Smooth muscle cell (in vitro differentiated cells): ENCODE measurements around the gene GATA3. TPM values are rescaled to one million over a fixed set of nuclear protein-coding genes. Genes with fewer than 3 reads are reported as not detected.

Source experiments
- DNase-seq: peaks from one replicate; lab custom pipeline; 2025; ENCODE audit not compliant: unreplicated experiment; lab: John Stamatoyannopoulos, UW
- H2AFZ ChIP-seq: fragments of 200-600 bp; sonication (generic); 2 replicates; pipeline ENCODE4 v1.6.0; 2016; ENCODE audit warnings: antibody characterized with exemption, low read depth, mild to moderate bottlenecking
- H3F3A ChIP-seq: fragments of 200-600 bp; sonication (generic); 2 replicates; pipeline ENCODE4 v1.6.0; 2017; ENCODE audit warnings: antibody characterized with exemption, low read depth
- H3K27ac ChIP-seq: fragments of 200-600 bp; sonication (generic); 2 replicates; pipeline ENCODE4 v1.5.1; 2016; ENCODE audit warnings: low read depth, mild to moderate bottlenecking
- H3K27me3 ChIP-seq: fragments of 200-600 bp; sonication (generic); 2 replicates; pipeline ENCODE4 v1.6.1; 2016; ENCODE audit warnings: low read depth, mild to moderate bottlenecking
- H3K36me3 ChIP-seq: fragments of 200-600 bp; sonication (generic); 2 replicates; pipeline ENCODE4 v1.5.1; 2016; ENCODE audit warnings: low read depth
- H3K4me1 ChIP-seq: fragments of 200-600 bp; sonication (generic); 2 replicates; pipeline ENCODE4 v1.5.1; 2016; ENCODE audit warnings: low read depth
- H3K4me2 ChIP-seq: fragments of 200-600 bp; sonication (generic); 2 replicates; pipeline ENCODE4 v1.6.0; 2016; ENCODE audit warnings: mild to moderate bottlenecking
- H3K4me3 ChIP-seq: fragments of 200-600 bp; sonication (generic); 2 replicates; pipeline ENCODE4 v1.5.1; 2016; ENCODE audit warnings: mild to moderate bottlenecking
- H3K79me2 ChIP-seq: fragments of 200-600 bp; sonication (generic); 2 replicates; pipeline ENCODE4 v1.6.0; 2016; ENCODE audit warnings: low read depth, mild to moderate bottlenecking
- H3K9ac ChIP-seq: fragments of 200-600 bp; sonication (generic); 2 replicates; pipeline ENCODE4 v1.6.0; 2016; ENCODE audit warnings: low read depth
- H3K9me3 ChIP-seq: fragments of 200-600 bp; sonication (generic); replicated peaks from 2 replicates; pipeline ENCODE4 v1.5.1; 2016; ENCODE audit warnings: low read depth
- H4K20me1 ChIP-seq: fragments of 200-600 bp; sonication (generic); 2 replicates; pipeline ENCODE4 v1.6.0; 2016; ENCODE audit warnings: low read depth
- WGBS: methylation state at CpG from one replicate; pipeline ENCODE4 v1.1.7; 2016; ENCODE audit warnings: low lambda C conversion rate; 5-methylcytosine and 5-hydroxymethylcytosine counted together
- polyA plus RNA-seq: library from polyadenylated mRNA; unstranded; fragments of >200 nt; fragmentation: Nextera tagmentation; extraction: Ambion mirVana; gene quantifications from 2 replicates; pipeline ENCODE4 v1.2.1, GENCODE V29; 2016
- total RNA-seq: library from RNA; depleted of rRNA; stranded (reverse); fragments of >200 nt; gene quantifications from 2 replicates; pipeline ENCODE4 v1.2.3, GENCODE V29; 2014
- TF ChIP-seq, protein P1 (sequence below): fragments of 200-600 bp; sonication (generic); IDR thresholded peaks from 2 replicates; pipeline ENCODE4 v1.5.1; 2017; ENCODE audit warnings: borderline replicate concordance, mild to moderate bottlenecking, antibody characterized with exemption; ENCODE audit not compliant: insufficient read depth, poor library complexity, severe bottlenecking

GATA3 gene
- total and polyA plus RNA-seq, 2 experiments from 2014 or later: 5.2 to 6.9 TPM

GRCh38 chr10:8042721-8043568, 11.5 kb upstream of the GATA3 start:
- peak overlapping the region; percentile 36 for H3K4me2 ChIP-seq
- H3K27ac ChIP-seq: no peak overlapping the region
- H3K27me3 ChIP-seq: peaks cover 100% of the 10 kb centered on the region
- H3K79me2 ChIP-seq: no peaks in the 10 kb centered on the region
- DNase-seq: no peak
- H3K9ac ChIP-seq: no peak overlapping the region
- no peak overlapping the region for H3K4me3 ChIP-seq
- no peaks in the 10 kb centered on the region for H3K36me3 ChIP-seq
- peaks cover 20% of the 10 kb centered on the region for H3K4me1 ChIP-seq
- 4% methylated on average over 31 of the region's 35 CpGs for WGBS
- TF ChIP-seq, protein P1, sequence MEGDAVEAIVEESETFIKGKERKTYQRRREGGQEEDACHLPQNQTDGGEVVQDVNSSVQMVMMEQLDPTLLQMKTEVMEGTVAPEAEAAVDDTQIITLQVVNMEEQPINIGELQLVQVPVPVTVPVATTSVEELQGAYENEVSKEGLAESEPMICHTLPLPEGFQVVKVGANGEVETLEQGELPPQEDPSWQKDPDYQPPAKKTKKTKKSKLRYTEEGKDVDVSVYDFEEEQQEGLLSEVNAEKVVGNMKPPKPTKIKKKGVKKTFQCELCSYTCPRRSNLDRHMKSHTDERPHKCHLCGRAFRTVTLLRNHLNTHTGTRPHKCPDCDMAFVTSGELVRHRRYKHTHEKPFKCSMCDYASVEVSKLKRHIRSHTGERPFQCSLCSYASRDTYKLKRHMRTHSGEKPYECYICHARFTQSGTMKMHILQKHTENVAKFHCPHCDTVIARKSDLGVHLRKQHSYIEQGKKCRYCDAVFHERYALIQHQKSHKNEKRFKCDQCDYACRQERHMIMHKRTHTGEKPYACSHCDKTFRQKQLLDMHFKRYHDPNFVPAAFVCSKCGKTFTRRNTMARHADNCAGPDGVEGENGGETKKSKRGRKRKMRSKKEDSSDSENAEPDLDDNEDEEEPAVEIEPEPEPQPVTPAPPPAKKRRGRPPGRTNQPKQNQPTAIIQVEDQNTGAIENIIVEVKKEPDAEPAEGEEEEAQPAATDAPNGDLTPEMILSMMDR: no peak
- H3F3A ChIP-seq: no peaks in the 10 kb centered on the region
- no peak overlapping the region for H2AFZ ChIP-seq
- H4K20me1 ChIP-seq: no peaks in the 10 kb centered on the region
- H3K9me3 ChIP-seq: no peaks in the 10 kb centered on the region

DNA sequence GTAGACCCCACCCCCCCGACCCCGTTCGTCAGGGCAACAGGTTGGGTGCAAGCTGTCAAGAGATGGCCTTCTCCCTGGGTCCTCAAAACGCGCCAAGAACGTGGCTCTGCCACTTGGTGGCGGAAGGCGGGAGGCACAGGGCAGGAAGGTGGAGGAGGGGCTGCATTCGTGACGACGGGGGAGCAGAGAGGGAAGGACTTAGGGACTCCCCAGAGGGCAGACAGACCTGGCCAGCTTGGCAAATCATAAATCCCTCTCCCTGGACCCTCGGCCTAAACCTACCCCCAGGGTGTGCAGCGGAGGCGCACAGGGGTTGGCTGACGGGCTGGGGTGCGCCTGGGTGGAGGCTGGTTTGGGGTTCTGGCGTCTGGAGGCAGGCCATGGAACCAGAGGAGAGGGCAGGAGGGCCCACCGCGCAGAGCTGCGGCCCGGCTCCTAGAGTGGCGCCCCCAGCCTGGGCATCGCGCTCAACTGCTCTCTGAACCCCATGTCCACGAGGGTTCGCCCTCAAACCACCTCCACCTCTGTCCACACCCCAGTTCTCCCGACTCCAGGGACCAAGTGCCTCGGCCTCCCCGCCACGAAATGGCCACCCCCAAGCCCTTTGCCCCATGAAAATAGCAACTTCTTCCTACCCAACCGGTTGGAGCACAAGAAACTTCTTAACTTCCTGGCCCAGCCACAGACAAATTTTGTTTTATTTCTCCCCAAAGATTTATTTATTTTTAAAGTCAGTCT, 10.8 kb upstream of the GATA3 start:
- TF ChIP-seq, protein P1: peak; percentile 18
- H3K27ac ChIP-seq: no peak overlapping the region
- WGBS: 6% methylated on average over 30 of the region's 31 CpGs
- peaks cover 100% of the 10 kb centered on the region for H3K27me3 ChIP-seq
- peak overlapping the region; percentile 85 for H3K4me2 ChIP-seq
- H3K4me1 ChIP-seq: peaks cover 24% of the 10 kb centered on the region
- H3F3A ChIP-seq: no peaks in the 10 kb centered on the region
- H3K9me3 ChIP-seq: no peaks in the 10 kb centered on the region
- no peaks in the 10 kb centered on the region for H4K20me1 ChIP-seq
- no peak overlapping the region for H2AFZ ChIP-seq
- H3K4me3 ChIP-seq: no peak overlapping the region
- H3K36me3 ChIP-seq: no peaks in the 10 kb centered on the region
- no peak for DNase-seq
- H3K79me2 ChIP-seq: no peaks in the 10 kb centered on the region
- H3K9ac ChIP-seq: no peak overlapping the region

DNA sequence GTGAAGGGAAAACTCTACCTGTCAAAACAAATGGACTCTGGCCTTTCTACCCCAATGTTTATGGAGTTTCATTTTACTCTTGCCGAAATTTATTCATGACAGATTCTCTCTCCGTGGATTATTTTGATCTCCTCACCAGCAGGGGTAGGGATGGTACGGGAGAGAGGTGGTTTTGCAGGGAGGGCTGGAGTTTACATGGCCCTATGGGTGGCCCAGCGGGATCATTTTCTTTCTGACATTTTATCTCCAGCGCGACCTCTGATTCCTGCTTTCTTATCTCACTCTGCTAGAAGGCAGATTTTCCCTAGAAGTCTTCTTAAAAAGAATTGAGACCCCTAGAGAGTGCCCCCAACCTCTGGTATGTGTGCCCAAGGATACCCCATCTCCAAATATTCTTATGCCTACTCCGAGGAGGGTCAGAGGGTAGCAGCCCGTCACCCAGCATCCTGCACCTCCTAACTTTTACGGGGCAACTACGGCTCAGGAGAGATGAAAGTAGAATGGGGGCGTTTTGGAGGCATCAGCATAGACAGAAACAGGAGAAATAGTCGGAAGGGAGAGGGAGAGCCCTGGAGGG, 10.1 kb upstream of the GATA3 start:
- H3K9me3 ChIP-seq: no peaks in the 10 kb centered on the region
- DNase-seq: no peak
- TF ChIP-seq, protein P1: no peak
- H3K79me2 ChIP-seq: no peaks in the 10 kb centered on the region
- no peaks in the 10 kb centered on the region for H4K20me1 ChIP-seq
- peaks cover 29% of the 10 kb centered on the region for H3K4me1 ChIP-seq
- H3K4me2 ChIP-seq: peak overlapping the region; percentile 85
- no peaks in the 10 kb centered on the region for H3K36me3 ChIP-seq
- H3K9ac ChIP-seq: no peak overlapping the region
- H3K4me3 ChIP-seq: no peak overlapping the region
- H3K27ac ChIP-seq: no peak overlapping the region
- 6% methylated on average over 12 of the region's 12 CpGs for WGBS
- peaks cover 100% of the 10 kb centered on the region for H3K27me3 ChIP-seq
- no peak overlapping the region for H2AFZ ChIP-seq
- H3F3A ChIP-seq: no peaks in the 10 kb centered on the region
